Activated T-helper 1 cell treated with anti-CD3 and anti-CD28 coated beads, Interleukin-12 subunit alpha, Interleukin-12 subunit beta, Interleukin-2, Interleukin-4 antibody, amounts not matched to agents 30 ng/mL and 10 ng/mL and 1 ng/mL, durations not matched to agents 14 hours and 24 hours and 36 hours (primary cell): ENCODE measurements around the gene EIF2S1. TPM values are rescaled to one million over a fixed set of nuclear protein-coding genes. Genes with fewer than 3 reads are reported as not detected.

Source experiments
- total RNA-seq: library from RNA; stranded (reverse); gene quantifications from 2 replicates; pipeline ENCODE4 v1.2.3, GENCODE V29; 2022

Gene EIF2S1
- total RNA-seq, 1 donor from 2014 or later = 234 TPM

Other genes with a start within 250 kb of the EIF2S1 start
- gene GARIN2, start 170.9 kb upstream of the EIF2S1 start, total RNA-seq = 0.32 and 0.34 TPM in 2 replicates
- gene PALS1, start 118.9 kb upstream of the EIF2S1 start, total RNA-seq = 5.2 and 5.6 TPM in 2 replicates
- gene ATP6V1D, start 524 bp upstream of the EIF2S1 start, total RNA-seq = 29.1 and 30.8 TPM in 2 replicates
- 0.57 and 1.5 TPM in 2 replicates for gene PLEK2, start 51.8 kb downstream of the EIF2S1 start, total RNA-seq
- 1.7 and 1.8 TPM in 2 replicates for gene TMEM229B, start 128.4 kb downstream of the EIF2S1 start, total RNA-seq
- gene PLEKHH1, start 173.0 kb downstream of the EIF2S1 start, total RNA-seq = 0.96 and 2.4 TPM in 2 replicates
- gene PIGH, start 239.9 kb downstream of the EIF2S1 start, total RNA-seq = 22.7 and 26.0 TPM in 2 replicates